DND-41 (cell line): ENCODE data around the gene ANXA10.

Source experiments
- ATAC-seq: fragments of 200-7000 bp; cut with Tn5 transposase; 3 replicates; pipeline ENCODE4 v1.9.1; 2021; ENCODE audit warnings: low read depth; ENCODE audit not compliant: insufficient read depth
- DNase-seq: peaks from one replicate; pipeline ENCODE4 v3.0.0-alpha.2; 2020
- H2AFZ ChIP-seq: 2 replicates; pipeline ENCODE4 v1.6.0; 2012; ENCODE audit warnings: low read depth, low read length
- H3K27ac ChIP-seq: 2 replicates; pipeline ENCODE4 v1.5.1; 2012; ENCODE audit warnings: low read length, inconsistent platforms
- H3K27me3 ChIP-seq: fragments of 200-600 bp; sonication (generic); 2 replicates; pipeline ENCODE4 v1.6.0; 2012; ENCODE audit warnings: low read length, mild to moderate bottlenecking, inconsistent platforms; ENCODE audit not compliant: insufficient read depth, poor library complexity
- H3K36me3 ChIP-seq: 2 replicates; pipeline ENCODE4 v1.5.1; 2012; ENCODE audit warnings: low read length, inconsistent platforms; ENCODE audit not compliant: insufficient read depth
- H3K4me1 ChIP-seq: 2 replicates; pipeline ENCODE4 v1.5.1; 2012; ENCODE audit warnings: mild to moderate bottlenecking, low read length; ENCODE audit not compliant: insufficient read depth
- H3K4me2 ChIP-seq: 2 replicates; pipeline ENCODE4 v1.6.0; 2012; ENCODE audit warnings: mild to moderate bottlenecking, moderate library complexity, low read length, inconsistent platforms; ENCODE audit not compliant: insufficient read depth
- H3K4me3 ChIP-seq, 2 experiments: fragments of 200-600 bp in 1 of 2; shearing (Covaris generic) in 1 of 2; 2 replicates each; pipeline ENCODE4 v1.5.1; 2012 to 2016; ENCODE audit warnings: inconsistent platforms in 2 of 2, low read length in 2 of 2, mild to moderate bottlenecking in 2 of 2, low read depth in 1 of 2, moderate library complexity in 1 of 2
- H3K79me2 ChIP-seq: 2 replicates; pipeline ENCODE4 v1.6.0; 2012; ENCODE audit warnings: low read length, inconsistent platforms; ENCODE audit not compliant: insufficient read depth
- H3K9ac ChIP-seq: 2 replicates; pipeline ENCODE4 v1.6.0; 2012; ENCODE audit warnings: low read depth, mild to moderate bottlenecking, inconsistent platforms, low read length, moderate library complexity
- H3K9me3 ChIP-seq: 2 replicates; pipeline ENCODE4 v1.5.1; 2012; ENCODE audit warnings: low read length, moderate library complexity, mild to moderate bottlenecking, inconsistent platforms; ENCODE audit not compliant: insufficient read depth, severe bottlenecking
- H4K20me1 ChIP-seq: 2 replicates; pipeline ENCODE4 v1.6.0; 2012; ENCODE audit warnings: low read length; ENCODE audit not compliant: insufficient read depth
- CTCF ChIP-seq: IDR thresholded peaks from 2 replicates; pipeline ENCODE4 v1.5.1; 2012; ENCODE audit warnings: borderline replicate concordance, low read length, moderate library complexity, mild to moderate bottlenecking; ENCODE audit not compliant: poor library complexity, severe bottlenecking; ENCODE audit errors: extremely low read depth
- EZH2 ChIP-seq: IDR thresholded peaks from 3 replicates; pipeline ENCODE4 v1.6.1; 2012; ENCODE audit warnings: borderline replicate concordance, low read depth, mild to moderate bottlenecking, moderate library complexity, low read length, inconsistent platforms; ENCODE audit not compliant: severe bottlenecking

ANXA10 gene

GRCh38 chr4:168154546-168155277 is 62.4 kb downstream of the ANXA10 start:
- Histone ChIP-seq H3K27ac (no peak overlapping the region), H3K4me1 (no peaks in the 10 kb centered on the region), H3K4me2 (no peak overlapping the region), H2AFZ (no peak overlapping the region), H4K20me1 (no peaks in the 10 kb centered on the region), H3K27me3 (no peaks in the 10 kb centered on the region), H3K4me3 (no peak overlapping the region), H3K9ac (no peak overlapping the region), H3K9me3 (no peaks in the 10 kb centered on the region), H3K79me2 (no peaks in the 10 kb centered on the region), H3K36me3 (no peaks in the 10 kb centered on the region)
- no peak for DNase-seq
- TF ChIP-seq CTCF: no peak
- TF ChIP-seq EZH2: no peak
- no peak for ATAC-seq

- H2AFZ ChIP-seq: no peak overlapping the region
- no peak overlapping the region for H3K9ac ChIP-seq
- no peaks in the 10 kb centered on the region for H3K27me3 ChIP-seq
- no peaks in the 10 kb centered on the region for H3K4me1 ChIP-seq
- TF ChIP-seq CTCF (no peak), EZH2 (no peak)
- H3K4me3 ChIP-seq: no peak overlapping the region
- no peak overlapping the region for H3K27ac ChIP-seq
- H3K79me2 ChIP-seq: no peaks in the 10 kb centered on the region
- no peak for ATAC-seq
- no peaks in the 10 kb centered on the region for H4K20me1 ChIP-seq
- no peaks in the 10 kb centered on the region for H3K9me3 ChIP-seq
- no peaks in the 10 kb centered on the region for H3K36me3 ChIP-seq
- DNase-seq: no peak
- no peak overlapping the region for H3K4me2 ChIP-seq
Measured at GRCh38 chr4:168162604-168163003, 70.3 kb downstream of the ANXA10 start.

- H4K20me1 ChIP-seq: no peaks in the 10 kb centered on the region
- H3K27me3 ChIP-seq: no peaks in the 10 kb centered on the region
- no peaks in the 10 kb centered on the region for H3K4me1 ChIP-seq
- no peaks in the 10 kb centered on the region for H3K36me3 ChIP-seq
- no peak overlapping the region for H2AFZ ChIP-seq
- no peaks in the 10 kb centered on the region for H3K79me2 ChIP-seq
- H3K27ac ChIP-seq: no peak overlapping the region
- no peak for TF ChIP-seq EZH2
- no peak for TF ChIP-seq CTCF
- H3K4me3 ChIP-seq: no peak overlapping the region
- H3K9ac ChIP-seq: no peak overlapping the region
- DNase-seq (no peak), ATAC-seq (no peak)
- no peak overlapping the region for H3K4me2 ChIP-seq
- H3K9me3 ChIP-seq: no peaks in the 10 kb centered on the region
Measured at GRCh38 chr4:168163106-168163505, 70.8 kb downstream of the ANXA10 start.
